ENCODE data around the gene DEK.
"Not testable (repeated sequence)": the region's sequence is repeated elsewhere in the genome, so short reads cannot be mapped to it uniquely, and the experiment has no call there.

The DEK gene

DNA sequence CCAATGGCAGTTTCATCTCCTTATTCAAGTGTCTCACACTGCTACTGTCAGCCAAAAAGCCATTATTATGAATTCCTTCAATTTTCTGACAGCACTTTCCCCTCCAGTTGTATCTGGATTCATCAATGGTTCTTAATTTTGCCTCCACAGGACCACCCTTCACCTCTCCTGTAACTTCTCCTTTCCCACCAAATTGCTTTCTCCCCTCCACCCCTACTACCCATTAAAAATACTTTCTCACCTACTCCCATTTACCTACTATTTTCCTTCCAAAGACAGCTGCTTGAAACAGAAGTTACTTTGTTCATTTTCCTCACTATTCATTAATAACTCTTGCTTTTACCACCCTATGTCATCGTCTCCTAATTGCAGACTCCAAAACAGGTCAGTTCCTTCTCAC is 29.8 kb downstream of the DEK start:
- DNase-seq: no peak

DNA sequence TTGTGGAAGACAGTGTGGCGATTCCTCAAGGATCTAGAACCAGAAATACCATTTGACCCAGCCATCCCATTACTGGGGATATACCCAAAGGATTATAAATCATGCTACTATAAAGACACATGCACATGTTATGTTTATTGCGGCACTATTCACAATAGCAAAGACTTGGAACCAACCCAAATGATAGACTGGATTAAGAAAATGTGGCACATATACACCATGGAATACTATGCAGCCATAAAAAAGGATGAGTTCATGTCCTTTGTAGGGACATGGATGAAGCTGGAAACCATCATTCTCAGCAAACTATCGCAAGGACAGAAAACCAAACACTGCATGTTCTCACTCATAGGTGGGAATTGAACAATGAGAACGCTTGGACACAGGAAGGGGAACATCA is 30.6 kb downstream of the DEK start:
- not testable (repeated sequence) for DNase-seq

DNA sequence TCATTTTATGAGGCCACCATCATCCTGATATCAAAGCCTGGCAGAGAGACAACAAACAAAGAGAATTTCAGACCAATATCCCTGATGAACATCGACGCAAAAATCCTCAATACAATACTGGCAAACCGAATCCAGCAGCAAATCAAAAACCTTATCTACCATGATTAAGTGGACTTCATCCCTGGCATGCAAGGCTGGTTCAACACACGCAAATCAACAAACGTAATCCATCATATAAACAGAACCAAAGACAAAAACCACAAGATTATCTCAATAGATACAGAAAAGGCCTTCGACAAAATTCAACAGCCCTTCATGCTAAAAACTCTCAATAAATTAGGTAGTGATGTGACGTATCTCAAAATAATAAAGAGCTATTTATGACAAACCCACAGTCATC is 32.5 kb downstream of the DEK start:
- DNase-seq: not testable (repeated sequence)

DNA sequence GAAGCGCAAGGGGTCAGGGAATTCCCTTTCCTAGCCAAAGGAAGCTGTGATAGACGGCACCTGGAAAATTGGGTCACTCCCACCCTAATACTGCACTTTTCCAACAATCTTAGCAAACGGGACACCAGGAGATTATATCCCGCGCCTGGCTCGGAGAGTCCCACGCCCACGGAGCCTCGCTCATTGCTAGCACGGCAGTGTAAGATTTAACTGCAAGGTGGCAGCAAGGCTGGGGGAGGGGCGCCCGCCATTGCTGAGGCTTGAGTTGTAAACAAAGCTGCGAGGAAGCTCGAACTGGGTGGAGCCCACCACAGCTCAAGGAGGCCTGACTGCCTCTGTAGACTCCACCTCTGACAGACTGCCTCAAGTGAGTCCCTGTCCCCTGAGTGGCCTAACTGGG is 35.7 kb downstream of the DEK start:
- not testable (repeated sequence) for DNase-seq

- DNase-seq: not testable (repeated sequence)
Observed at GRCh38 chr6:18227166-18227565, 37.2 kb downstream of the DEK start.

DNA sequence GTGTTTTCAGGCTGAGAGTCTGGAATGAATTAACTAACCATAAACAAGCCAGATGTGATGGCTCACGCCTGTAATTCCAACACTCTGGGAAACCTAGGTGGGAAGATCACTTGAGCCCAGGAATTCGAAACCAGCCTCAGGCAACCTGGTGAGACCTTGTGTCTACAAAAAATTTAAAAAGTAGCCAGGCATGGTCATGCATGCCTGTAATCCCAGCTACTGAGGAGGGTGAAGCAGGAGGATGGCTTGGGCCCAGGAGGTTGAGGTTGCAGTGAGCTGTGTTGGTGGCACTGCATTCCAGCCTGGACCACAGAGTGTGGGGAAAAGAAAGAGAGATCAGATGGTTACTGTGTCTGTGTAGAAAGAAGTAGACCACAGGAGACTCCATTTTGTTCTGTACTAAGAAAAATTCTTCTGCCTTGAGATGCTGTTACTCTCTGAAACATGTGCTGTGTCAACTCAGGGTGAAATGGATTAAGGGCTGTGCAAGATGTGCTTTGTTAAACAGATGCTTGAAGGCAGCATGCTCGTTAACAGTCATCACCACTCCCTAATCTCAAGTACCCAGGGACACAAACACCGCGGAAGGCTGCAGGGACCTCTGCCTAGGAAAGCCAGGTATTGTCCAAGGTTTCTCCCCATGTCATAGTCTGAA is 37.8 kb downstream of the DEK start:
- DNase-seq: not testable (repeated sequence)

- DNase-seq: no peak
Observed at GRCh38 chr6:18221288-18221615, 43.1 kb downstream of the DEK start.

DNA sequence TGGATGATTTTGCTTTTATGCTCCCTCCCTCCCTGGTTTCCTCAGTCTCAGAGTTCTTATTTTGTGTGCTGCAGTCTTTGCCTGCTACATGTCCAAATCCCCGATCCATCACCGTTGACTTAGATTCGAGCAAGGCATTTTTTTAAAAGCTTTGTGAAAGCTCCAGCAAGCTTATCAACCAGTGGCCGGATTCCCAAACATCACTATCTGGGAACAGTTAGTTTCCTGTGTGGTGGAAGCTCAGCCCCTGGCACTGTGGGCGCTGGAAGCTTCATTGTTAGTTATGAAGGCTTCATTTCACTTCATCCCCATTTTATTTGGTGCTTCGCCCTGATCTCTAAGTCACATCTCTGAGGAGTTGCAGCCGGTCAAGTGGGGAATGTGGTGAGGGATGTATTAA is 44.7 kb downstream of the DEK start:
- DNase-seq: no peak

- DNase-seq: no peak
Observed at GRCh38 chr6:18218233-18218632, 46.1 kb downstream of the DEK start.

DNA sequence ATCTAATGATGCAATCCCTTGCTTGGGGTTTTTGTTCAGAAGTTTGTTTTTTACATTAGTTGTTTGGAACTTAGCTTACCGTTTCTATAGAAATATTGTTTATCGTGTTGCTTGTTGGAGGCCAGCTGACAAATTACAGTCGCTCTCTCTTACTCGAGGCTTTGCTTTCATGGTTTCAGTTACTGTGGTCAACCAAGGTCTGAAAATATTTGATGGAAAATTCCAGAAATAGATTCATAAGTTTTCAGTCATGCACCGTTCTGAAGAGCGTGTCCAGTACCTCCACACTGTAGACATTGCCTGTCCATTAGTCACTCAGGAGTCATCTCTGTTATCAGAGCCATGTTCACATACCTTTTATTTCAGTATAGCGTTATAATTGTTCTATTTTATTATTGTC is 47.9 kb downstream of the DEK start:
- no peak for DNase-seq

DNA sequence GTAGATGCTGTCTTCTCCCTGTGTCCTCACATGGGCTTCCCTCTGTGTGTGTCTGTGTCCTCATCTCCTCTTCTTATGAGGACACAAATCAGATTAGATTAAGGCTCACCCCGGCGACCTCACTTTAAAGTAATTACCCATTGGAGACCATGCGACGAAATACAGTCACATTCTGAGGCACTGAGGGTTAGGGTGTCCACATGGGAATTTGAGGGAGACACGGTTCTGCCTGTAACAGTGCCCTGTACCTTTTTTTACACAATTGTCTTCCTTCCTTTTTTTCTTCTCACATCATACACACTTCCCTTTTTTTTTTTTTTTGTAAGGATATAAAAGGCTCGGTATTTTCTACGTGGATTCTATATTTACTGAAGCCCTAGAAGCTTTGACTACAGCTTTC is 48.9 kb downstream of the DEK start:
- no peak for DNase-seq

DNA sequence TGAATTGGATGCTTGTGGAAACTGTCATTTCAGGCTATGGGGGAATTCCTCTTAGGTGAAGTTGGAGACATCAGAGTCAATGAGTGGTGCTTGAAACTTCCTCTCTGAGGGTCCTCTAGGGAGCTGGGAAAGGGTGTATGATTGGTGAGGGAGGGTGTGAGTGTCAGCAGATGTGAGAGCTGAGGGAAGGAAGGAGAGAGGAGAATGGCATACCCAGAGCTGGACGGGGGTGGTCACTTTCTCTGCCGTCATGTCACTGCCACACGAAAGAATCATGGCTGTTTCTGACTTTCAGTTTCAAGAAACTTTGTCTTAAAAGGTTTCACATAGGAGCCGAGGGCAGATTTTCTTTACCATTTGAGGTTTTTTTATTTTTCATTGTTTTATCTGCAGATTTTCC is 50.3 kb downstream of the DEK start:
- DNase-seq: no peak

DNA sequence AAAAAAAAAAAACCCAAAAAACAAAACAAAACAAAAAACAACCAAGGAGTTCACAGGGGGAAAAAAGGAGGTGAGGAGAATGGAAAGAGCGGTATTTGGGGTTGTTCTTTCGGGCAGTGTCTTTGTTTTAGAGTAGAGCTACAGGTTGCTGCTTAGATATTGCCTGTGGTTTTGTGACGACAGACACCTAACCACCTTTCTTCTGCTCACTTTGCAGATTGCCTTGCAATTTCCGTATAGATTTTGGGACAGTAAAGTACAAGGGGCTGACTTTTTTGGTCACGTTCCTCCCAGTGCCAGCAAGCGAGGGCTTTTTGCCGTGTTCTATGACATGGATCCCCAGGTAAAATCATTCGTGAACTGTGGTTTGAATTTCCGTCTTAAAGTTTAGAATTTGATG is 50.9 kb downstream of the DEK start:
- no peak for DNase-seq

GRCh38 chr6:18212231-18212630 is 52.1 kb downstream of the DEK start:
- no peak for DNase-seq

DNA sequence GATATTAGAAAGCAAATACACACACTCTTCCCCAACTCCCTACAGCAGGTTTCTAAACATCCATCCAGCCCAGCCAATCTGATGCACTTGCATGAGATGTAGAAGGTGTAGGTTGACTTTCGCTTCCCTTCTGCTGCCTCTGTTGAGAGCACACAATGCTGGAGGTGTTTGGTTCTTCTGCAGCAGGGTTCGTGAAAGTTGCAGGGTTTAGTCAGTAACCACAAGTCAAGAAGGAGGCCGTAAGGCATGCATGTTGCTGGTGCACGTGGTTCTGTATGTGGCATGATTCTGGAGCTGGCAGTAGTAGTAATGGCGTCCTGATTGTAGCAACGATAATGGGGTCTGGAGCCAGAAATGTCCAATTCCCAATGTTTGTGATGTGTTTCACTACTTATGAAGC is 53.0 kb downstream of the DEK start:
- DNase-seq: no peak

- DNase-seq: no peak
Observed at GRCh38 chr6:18210707-18211106, 53.6 kb downstream of the DEK start.

- no peak for DNase-seq
Observed at GRCh38 chr6:18209539-18210197, 54.7 kb downstream of the DEK start.

DNA sequence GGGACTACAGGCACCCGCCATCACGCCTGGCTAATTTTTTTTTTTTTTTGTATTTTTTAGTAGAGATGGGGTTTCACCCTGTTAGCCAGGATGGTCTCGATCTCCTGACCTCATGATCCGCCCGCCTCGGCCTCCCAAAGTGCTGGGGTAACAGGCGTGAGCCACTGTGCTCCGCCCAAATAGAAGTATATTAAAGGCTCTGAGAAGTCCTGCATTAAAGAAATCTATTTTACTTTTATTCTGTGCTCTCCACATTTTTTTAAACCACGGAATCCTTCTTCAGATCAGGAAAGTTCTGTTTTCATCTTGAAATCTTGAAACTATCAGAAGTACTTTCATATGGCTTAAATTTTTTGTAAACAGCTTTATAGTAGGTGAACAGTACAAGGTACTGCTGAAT is 55.6 kb downstream of the DEK start:
- DNase-seq: not testable (repeated sequence)

- no peak for DNase-seq
Observed at GRCh38 chr6:18207949-18208348, 56.4 kb downstream of the DEK start.

GRCh38 chr6:18207438-18207837 is 56.9 kb downstream of the DEK start:
- DNase-seq: no peak

DNA sequence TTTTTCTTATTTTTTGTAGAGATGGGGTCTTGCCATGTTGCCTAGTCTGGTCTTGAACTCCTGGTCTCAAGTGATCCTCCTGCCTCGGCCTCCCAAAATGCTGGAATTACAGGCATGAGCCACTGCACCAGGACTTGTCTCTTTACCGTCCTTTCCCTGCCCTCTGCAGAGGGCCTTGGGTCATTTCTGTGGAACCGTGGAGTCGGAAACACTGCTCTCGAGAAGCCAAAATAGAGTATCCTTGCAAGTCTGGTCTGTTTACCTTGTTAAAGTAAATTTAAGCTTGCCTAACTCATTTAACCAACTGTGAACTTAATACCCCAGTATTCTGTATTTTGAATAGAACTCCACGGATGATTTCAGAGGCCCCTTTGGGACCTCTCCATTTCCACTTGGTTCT is 57.7 kb downstream of the DEK start:
- no peak for DNase-seq

GRCh38 chr6:18204691-18205090 is 59.6 kb downstream of the DEK start:
- DNase-seq: no peak

DNA sequence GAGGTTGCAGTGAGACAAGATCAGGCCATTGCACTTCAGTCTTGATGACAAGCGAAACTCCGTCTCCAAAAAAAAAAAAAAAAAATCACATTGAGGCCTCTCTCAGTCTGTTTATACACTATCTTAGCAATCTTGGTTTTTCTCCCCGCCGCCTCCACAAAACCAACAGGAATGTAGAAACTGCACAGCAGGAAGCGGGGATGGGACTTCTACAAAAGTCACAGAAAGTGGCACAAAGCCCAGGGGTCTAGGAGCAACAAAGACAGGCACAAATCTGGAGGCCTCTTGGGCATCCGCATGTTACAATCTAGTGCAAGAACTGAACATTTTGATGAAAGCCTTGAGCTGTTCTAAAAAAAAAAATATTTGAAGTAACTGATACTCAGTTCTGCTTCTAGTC is 60.5 kb downstream of the DEK start:
- no peak for DNase-seq

- no peak for DNase-seq
Observed at GRCh38 chr6:18192026-18192425, 72.3 kb downstream of the DEK start.

GRCh38 chr6:18189196-18189595 is 75.1 kb downstream of the DEK start:
- DNase-seq: no peak

Measured in activated gamma-delta T cell treated with Interleukin-2 at 50 U/mL for 16 hours (primary cell).